HG03097 (cell line): ENCODE data around the gene AFAP1L1.
"Not testable (repeated sequence)": the region's sequence is repeated elsewhere in the genome, so short reads cannot be mapped to it uniquely, and the experiment has no call there.

Experiments
- ATAC-seq: cut with Tn5 transposase; IDR thresholded peaks from one replicate; pipeline ENCODE4 v1.9.1; 2021; ENCODE audit not compliant: unreplicated experiment, low FRiP score

The AFAP1L1 gene

GRCh38 chr5:149260761-149261160 lies 10.9 kb upstream of the AFAP1L1 start:
- no peak for ATAC-seq

- no peak for ATAC-seq
Measured at GRCh38 chr5:149261246-149261645, 10.4 kb upstream of the AFAP1L1 start.

GRCh38 chr5:149262315-149262714 lies 9.3 kb upstream of the AFAP1L1 start:
- ATAC-seq = no peak

- ATAC-seq = no peak
Measured at GRCh38 chr5:149264439-149265067, 7.1 kb upstream of the AFAP1L1 start.

- ATAC-seq = no peak
Measured at GRCh38 chr5:149265068-149265465, 6.6 kb upstream of the AFAP1L1 start.

- ATAC-seq = no peak
Measured at GRCh38 chr5:149265597-149265996, 6.1 kb upstream of the AFAP1L1 start.

- ATAC-seq = no peak
Measured at GRCh38 chr5:149267241-149267973, 4.3 kb upstream of the AFAP1L1 start.

- no peak for ATAC-seq
Measured at GRCh38 chr5:149268928-149269557, 2.6 kb upstream of the AFAP1L1 start.

GRCh38 chr5:149271195-149271715 lies 404 bp upstream of the AFAP1L1 start:
- no peak for ATAC-seq

GRCh38 chr5:149272781-149273180 lies 1.1 kb downstream of the AFAP1L1 start:
- not testable (repeated sequence) for ATAC-seq

- ATAC-seq = no peak
Measured at GRCh38 chr5:149273237-149273636, 1.6 kb downstream of the AFAP1L1 start.

- ATAC-seq = no peak
Measured at GRCh38 chr5:149273950-149274349, 2.3 kb downstream of the AFAP1L1 start.

- ATAC-seq = no peak
Measured at GRCh38 chr5:149274939-149275338, 3.3 kb downstream of the AFAP1L1 start.

GRCh38 chr5:149277801-149278200 lies 6.1 kb downstream of the AFAP1L1 start:
- ATAC-seq = no peak

- no peak for ATAC-seq
Measured at GRCh38 chr5:149278451-149279210, 7.0 kb downstream of the AFAP1L1 start.

- ATAC-seq = no peak
Measured at GRCh38 chr5:149279661-149280060, 8.0 kb downstream of the AFAP1L1 start.

- ATAC-seq = no peak
Measured at GRCh38 chr5:149280124-149280523, 8.5 kb downstream of the AFAP1L1 start.

GRCh38 chr5:149280802-149281201 lies 9.1 kb downstream of the AFAP1L1 start:
- no peak for ATAC-seq

- no peak for ATAC-seq
Measured at GRCh38 chr5:149282027-149282965, 10.6 kb downstream of the AFAP1L1 start.

GRCh38 chr5:149282966-149283332 lies 11.3 kb downstream of the AFAP1L1 start:
- ATAC-seq = no peak
